Left renal cortex interstitium (tissue), 4 donors: ENCODE data around the gene FAM43A. TPM values are rescaled to one million over a fixed set of nuclear protein-coding genes. Genes with fewer than 3 reads are reported as not detected.
A peak's percentile ranks its signal among the peaks of the same experiment; 100 is the strongest.

ENCODE experiments used
- DNase-seq, 4 donors: peaks; one replicate each; pipeline ENCODE4 v3.0.0-alpha.2; 2013; ENCODE audit warnings: low read depth in 4 of 4, low spot score in 2 of 4, missing footprints in 1 of 4
- polyA plus RNA-seq, 4 donors: library from polyadenylated mRNA; unstranded; fragments of 120-200 nt; gene quantifications; one replicate each; pipeline ENCODE4 v1.2.1, GENCODE V29; 2013; ENCODE audit not compliant: insufficient read length in 4 of 4

FAM43A gene
- polyA plus RNA-seq, 4 donors: 5.5 to 9.4 (median 6.7) TPM

GRCh38 chr3:194705227-194705626 is 19.5 kb downstream of the FAM43A start:
- DNase-seq: no peak

- DNase-seq: no peak
Measured at GRCh38 chr3:194705761-194706160, 20.1 kb downstream of the FAM43A start.

GRCh38 chr3:194707147-194707540 is 21.5 kb downstream of the FAM43A start:
- DNase-seq: no peak

- DNase-seq: no peak
Measured at GRCh38 chr3:194711286-194711685, 25.6 kb downstream of the FAM43A start.

- no peak for DNase-seq
Measured at GRCh38 chr3:194711913-194712312, 26.2 kb downstream of the FAM43A start.

GRCh38 chr3:194713299-194714136 is 27.8 kb downstream of the FAM43A start:
- no peak for DNase-seq

- DNase-seq: no peak
Measured at GRCh38 chr3:194714137-194714455, 28.4 kb downstream of the FAM43A start.

- no peak for DNase-seq
Measured at GRCh38 chr3:194714564-194714963, 28.9 kb downstream of the FAM43A start.

- DNase-seq: no peak
Measured at GRCh38 chr3:194715022-194715800, 29.5 kb downstream of the FAM43A start.

GRCh38 chr3:194718079-194718478 is 32.4 kb downstream of the FAM43A start:
- no peak for DNase-seq

- no peak for DNase-seq
Measured at GRCh38 chr3:194720048-194720447, 34.4 kb downstream of the FAM43A start.

GRCh38 chr3:194723846-194724618 is 38.3 kb downstream of the FAM43A start:
- DNase-seq: no peak

- DNase-seq: no peak
Measured at GRCh38 chr3:194725346-194725745, 39.7 kb downstream of the FAM43A start.

GRCh38 chr3:194727435-194728128 is 41.9 kb downstream of the FAM43A start:
- DNase-seq: no peak

GRCh38 chr3:194728986-194729385 is 43.3 kb downstream of the FAM43A start:
- no peak for DNase-seq

- peak in 3 of 4 donors; percentile 39 to 64 (median 42) for DNase-seq
Measured at GRCh38 chr3:194730365-194730764, 44.7 kb downstream of the FAM43A start.

GRCh38 chr3:194731506-194732073 is 45.9 kb downstream of the FAM43A start:
- DNase-seq: no peak

GRCh38 chr3:194732617-194733016 is 46.9 kb downstream of the FAM43A start:
- DNase-seq: no peak

GRCh38 chr3:194736277-194736895 is 50.7 kb downstream of the FAM43A start:
- no peak for DNase-seq
